ENCODE measurements around the gene TMCC1. TPM values are rescaled to one million over a fixed set of nuclear protein-coding genes. Genes with fewer than 3 reads are reported as not detected.

The TMCC1 gene
- total RNA-seq = 12.8 and 14.8 TPM in 2 replicates

GRCh38 chr3:129893581-129894070 lies at the start of gene TMCC1:
TSS of gene TMCC1 (minus strand) at chr3:129893711.

GRCh38 chr3:129606636-129607390 lies 286.7 kb downstream of the TMCC1 start, which contains the start of gene PLXND1:
TSS of gene PLXND1 (minus strand) at chr3:129606676. CDS start at chr3:129606639, 37 bp downstream.

Other genes with a start within 250 kb of the TMCC1 start
- gene TRH, start 81.0 kb upstream of the TMCC1 start, total RNA-seq = not detected in 2 replicates
- gene ALG1L2, start 188.1 kb upstream of the TMCC1 start, total RNA-seq = not detected in 2 replicates

Measured in aortic smooth muscle cell (primary cell).